Measurements from ENCODE around the gene TOM1L1. TPM values are rescaled to one million over a fixed set of nuclear protein-coding genes. Genes with fewer than 3 reads are reported as not detected.

The TOM1L1 gene, protein sequence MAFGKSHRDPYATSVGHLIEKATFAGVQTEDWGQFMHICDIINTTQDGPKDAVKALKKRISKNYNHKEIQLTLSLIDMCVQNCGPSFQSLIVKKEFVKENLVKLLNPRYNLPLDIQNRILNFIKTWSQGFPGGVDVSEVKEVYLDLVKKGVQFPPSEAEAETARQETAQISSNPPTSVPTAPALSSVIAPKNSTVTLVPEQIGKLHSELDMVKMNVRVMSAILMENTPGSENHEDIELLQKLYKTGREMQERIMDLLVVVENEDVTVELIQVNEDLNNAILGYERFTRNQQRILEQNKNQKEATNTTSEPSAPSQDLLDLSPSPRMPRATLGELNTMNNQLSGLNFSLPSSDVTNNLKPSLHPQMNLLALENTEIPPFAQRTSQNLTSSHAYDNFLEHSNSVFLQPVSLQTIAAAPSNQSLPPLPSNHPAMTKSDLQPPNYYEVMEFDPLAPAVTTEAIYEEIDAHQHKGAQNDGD
- 29.0 TPM for polyA plus RNA-seq (2013, experiment 1 of 2)
- polyA plus RNA-seq (2013, experiment 2 of 2) = 29.5 TPM

DNA sequence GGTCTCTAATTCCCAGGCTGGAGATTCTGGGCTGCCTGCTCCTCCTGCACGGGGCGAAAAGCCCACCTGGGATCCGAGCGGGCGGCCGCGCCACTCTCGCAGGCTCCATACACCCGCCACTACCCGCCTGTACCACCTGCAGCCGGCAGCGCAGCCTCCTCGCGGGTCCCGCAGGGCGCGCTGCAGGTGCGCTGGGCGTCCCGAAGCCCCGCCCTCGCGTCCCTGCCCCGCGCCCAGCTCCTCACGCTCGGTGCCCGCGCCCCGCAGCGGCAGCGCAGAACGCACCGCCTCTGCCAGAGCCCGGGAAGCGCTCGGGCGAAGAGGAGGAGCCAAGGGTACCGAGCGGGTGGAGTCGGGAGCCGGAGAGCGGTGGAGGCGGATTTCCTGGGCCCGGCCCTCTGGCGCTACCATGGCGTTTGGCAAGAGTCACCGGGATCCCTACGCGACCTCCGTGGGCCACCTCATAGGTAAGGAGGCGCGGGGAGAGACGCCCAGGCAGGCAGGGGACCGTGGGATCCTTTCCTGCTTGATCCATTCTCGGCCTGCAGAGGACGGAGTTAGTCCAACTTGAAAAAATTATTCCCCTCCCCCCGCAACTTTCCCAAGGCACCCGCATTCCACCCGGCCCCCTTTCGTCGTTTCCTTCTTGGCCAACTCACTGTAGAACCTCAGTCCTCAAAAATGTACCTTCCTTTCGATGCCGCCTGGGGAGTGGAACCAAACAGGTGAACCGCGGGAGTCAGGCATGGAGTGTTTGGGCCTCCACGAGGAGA, at the start of gene TOM1L1:
TOM1L1 (plus strand) TSS at position 396 of the 773 bp plus-strand sequence; CDS start at position 410, 14 bp downstream.
- peak within 1 kb of the TSS; percentile 80 for H3K18ac ChIP-seq (ENCODE audit: low read length)
- H4K8ac ChIP-seq (ENCODE audit: low read depth, low read length) = peak within 1 kb of the TSS; percentile 21
- peak within 1 kb of the TSS; percentile 61 for H3K4me2 ChIP-seq (ENCODE audit: insufficient read depth, low read length, poor library complexity, severe bottlenecking)
- peaks cover 0 to 10% of the 10 kb centered on the region in 2 donors for H3K36me3 ChIP-seq (replicated peaks in 1 of 2; ENCODE audit: control insufficient read depth in 2 of 2, insufficient read depth in 2 of 2, low read length in 2 of 2)
- H3K79me1 ChIP-seq (ENCODE audit: low read depth, low read length) = peaks cover 3% of the 10 kb centered on the region
- peak within 1 kb of the TSS; percentile 66 for H3K23ac ChIP-seq (ENCODE audit: low read depth, low read length, poor library complexity)
- no peak within 1 kb of the TSS for H2BK120ac ChIP-seq (ENCODE audit: low read depth, low read length)
- no peak within 1 kb of the TSS for H3K4ac ChIP-seq (ENCODE audit: low read length)
- no peak within 1 kb of the TSS for H2BK15ac ChIP-seq (ENCODE audit: low read length)
- WGBS, 2 donors (ENCODE audit: extremely low coverage in 2 of 2, insufficient read length in 2 of 2, insufficient replicate concordance in 1 of 2) = no CpG with 5 or more reads among the region's 67 CpGs
- no peak within 1 kb of the TSS for H3K14ac ChIP-seq (ENCODE audit: low read length)
- H3K27ac ChIP-seq (replicated peaks; ENCODE audit: low read length) = no peak within 1 kb of the TSS
- peaks cover 5 to 7% of the 10 kb centered on the region in 2 donors for H3K4me1 ChIP-seq (ENCODE audit: control insufficient read depth in 2 of 2, insufficient read depth in 1 of 2, low read depth in 1 of 2, low read length in 2 of 2)
- H3K9ac ChIP-seq (ENCODE audit: low read depth, low read length, poor library complexity) = peak within 1 kb of the TSS; percentile 53
- peak within 1 kb of the TSS; percentile 44 for H2AK5ac ChIP-seq (ENCODE audit: low read depth, low read length)
- H2AFZ ChIP-seq (ENCODE audit: low read length) = peak within 1 kb of the TSS; percentile 96
- peak; percentile 69 for DNase-seq (ENCODE audit: low spot score)
- no peaks in the 10 kb centered on the region for H3K9me3 ChIP-seq (replicated peaks in 1 of 2; ENCODE audit: control insufficient read depth in 2 of 2, insufficient read depth in 1 of 2, low read depth in 1 of 2, low read length in 2 of 2)
- H2BK12ac ChIP-seq (ENCODE audit: low read length) = no peak within 1 kb of the TSS
- H3K4me3 ChIP-seq (ENCODE audit: low read length in 2 of 2) = peak within 1 kb of the TSS; percentile 88 to 89
- peaks cover 0 to 29% (median 0%) of the 10 kb centered on the region in 3 experiments for H3K27me3 ChIP-seq (ENCODE audit: control insufficient read depth in 3 of 3, insufficient read depth in 3 of 3, low read depth in 1 of 3, low read length in 3 of 3)
- H2BK5ac ChIP-seq (ENCODE audit: low read length) = no peak within 1 kb of the TSS
- H4K91ac ChIP-seq (ENCODE audit: low read depth, low read length, poor library complexity) = no peak within 1 kb of the TSS

DNA sequence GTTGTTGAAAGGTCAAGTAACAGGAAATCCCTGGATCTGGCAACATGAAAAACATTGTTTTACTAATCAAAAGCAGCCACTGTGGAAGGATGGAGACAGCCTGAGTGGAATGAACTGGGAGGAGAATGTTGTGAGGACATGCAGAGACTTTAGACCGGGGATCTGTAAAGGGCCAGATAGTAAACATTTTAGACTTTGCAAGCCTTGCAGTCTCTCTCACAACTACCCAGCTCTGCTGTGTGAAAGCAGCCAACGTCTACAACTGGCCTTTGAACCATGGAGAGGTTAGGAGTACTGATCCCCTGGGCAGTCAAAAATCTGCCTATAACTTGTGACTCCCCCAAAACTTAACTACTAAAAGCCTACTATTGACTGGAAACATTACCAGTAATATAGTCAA, 41.5 kb upstream of the TOM1L1 start:
- H3K27me3 ChIP-seq (ENCODE audit: control insufficient read depth in 3 of 3, insufficient read depth in 3 of 3, low read depth in 1 of 3, low read length in 3 of 3) = no peaks in the 10 kb centered on the region
- no peak overlapping the region for H3K23ac ChIP-seq (ENCODE audit: low read depth, low read length, poor library complexity)

DNA sequence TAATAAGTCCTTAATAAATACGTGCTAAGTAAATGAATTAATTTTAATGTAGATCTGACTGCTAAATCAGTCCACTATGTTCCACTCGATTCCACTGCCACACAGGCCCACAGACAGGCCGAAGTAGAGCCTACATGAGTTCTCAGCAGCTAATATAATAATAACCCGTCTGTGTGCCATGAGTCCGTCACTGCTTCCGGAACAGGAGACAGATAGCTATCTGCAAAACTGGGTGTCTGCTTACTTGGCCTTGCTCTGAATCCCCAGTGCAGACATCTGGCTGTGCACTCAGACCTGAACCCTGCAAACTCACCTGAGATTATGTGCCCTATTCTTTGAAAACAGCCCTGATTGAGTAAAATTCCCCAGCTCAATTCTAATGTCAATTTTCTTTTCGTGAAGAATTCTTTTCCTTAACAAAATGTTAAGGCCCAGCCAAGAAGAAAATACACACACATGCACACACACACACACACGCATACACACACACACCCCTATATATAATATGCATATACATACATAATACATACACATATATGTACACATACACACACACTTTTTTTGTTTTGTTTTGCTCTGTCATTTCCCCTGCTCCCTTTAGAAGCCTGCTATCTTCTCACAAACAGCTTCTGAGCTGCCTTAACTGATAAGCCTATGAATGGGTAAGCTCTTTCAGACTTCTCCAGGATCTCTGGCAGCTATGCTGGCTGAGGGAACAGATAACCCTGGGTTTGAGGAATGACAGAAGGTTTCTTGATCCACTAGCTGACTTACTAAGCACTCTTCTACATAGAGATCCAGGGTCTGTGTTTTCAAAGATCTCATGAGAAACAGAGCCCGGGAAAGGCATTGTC, 39.8 kb upstream of the TOM1L1 start:
- H3K18ac ChIP-seq (ENCODE audit: low read length) = no peak overlapping the region
- H3K27ac ChIP-seq (replicated peaks; ENCODE audit: low read length) = no peak overlapping the region
- H2BK120ac ChIP-seq (ENCODE audit: low read depth, low read length) = no peak overlapping the region
- H2AFZ ChIP-seq (ENCODE audit: low read length) = no peak overlapping the region
- no peaks in the 10 kb centered on the region for H3K36me3 ChIP-seq (replicated peaks in 1 of 2; ENCODE audit: control insufficient read depth in 2 of 2, insufficient read depth in 2 of 2, low read length in 2 of 2)
- no peak overlapping the region for H4K91ac ChIP-seq (ENCODE audit: low read depth, low read length, poor library complexity)
- H3K14ac ChIP-seq (ENCODE audit: low read length) = no peak overlapping the region
- no peaks in the 10 kb centered on the region for H3K9me3 ChIP-seq (replicated peaks in 1 of 2; ENCODE audit: control insufficient read depth in 2 of 2, insufficient read depth in 1 of 2, low read depth in 1 of 2, low read length in 2 of 2)
- H2BK15ac ChIP-seq (ENCODE audit: low read length) = no peak overlapping the region
- H2BK5ac ChIP-seq (ENCODE audit: low read length) = no peak overlapping the region
- H3K9ac ChIP-seq (ENCODE audit: low read depth, low read length, poor library complexity) = no peak overlapping the region
- H3K23ac ChIP-seq (ENCODE audit: low read depth, low read length, poor library complexity) = no peak overlapping the region
- no peaks in the 10 kb centered on the region for H3K27me3 ChIP-seq (ENCODE audit: control insufficient read depth in 3 of 3, insufficient read depth in 3 of 3, low read depth in 1 of 3, low read length in 3 of 3)
- DNase-seq (ENCODE audit: low spot score) = no peak
- no CpG with 5 or more reads among the region's 9 CpGs for WGBS, 2 donors (ENCODE audit: extremely low coverage in 2 of 2, insufficient read length in 2 of 2, insufficient replicate concordance in 1 of 2)
- H3K4me2 ChIP-seq (ENCODE audit: insufficient read depth, low read length, poor library complexity, severe bottlenecking) = no peak overlapping the region
- H3K79me1 ChIP-seq (ENCODE audit: low read depth, low read length) = no peaks in the 10 kb centered on the region
- no peak overlapping the region for H2BK12ac ChIP-seq (ENCODE audit: low read length)
- H3K4me3 ChIP-seq (ENCODE audit: low read length in 2 of 2) = no peak overlapping the region
- no peak overlapping the region for H2AK5ac ChIP-seq (ENCODE audit: low read depth, low read length)
- no peak overlapping the region for H3K4ac ChIP-seq (ENCODE audit: low read length)
- H4K8ac ChIP-seq (ENCODE audit: low read depth, low read length) = no peak overlapping the region
- H3K4me1 ChIP-seq (ENCODE audit: control insufficient read depth in 2 of 2, insufficient read depth in 1 of 2, low read depth in 1 of 2, low read length in 2 of 2) = no peaks in the 10 kb centered on the region

More for the DNA sequence above, 41.5 kb upstream of the TOM1L1 start:
- H3K4me3 ChIP-seq (ENCODE audit: low read length in 2 of 2) = no peak overlapping the region
- no peak overlapping the region for H2BK12ac ChIP-seq (ENCODE audit: low read length)
- H4K8ac ChIP-seq (ENCODE audit: low read depth, low read length) = no peak overlapping the region
- no peak overlapping the region for H2AK5ac ChIP-seq (ENCODE audit: low read depth, low read length)
- H2AFZ ChIP-seq (ENCODE audit: low read length) = no peak overlapping the region
- no peaks in the 10 kb centered on the region for H3K36me3 ChIP-seq (replicated peaks in 1 of 2; ENCODE audit: control insufficient read depth in 2 of 2, insufficient read depth in 2 of 2, low read length in 2 of 2)
- H4K91ac ChIP-seq (ENCODE audit: low read depth, low read length, poor library complexity) = no peak overlapping the region
- no peak overlapping the region for H3K18ac ChIP-seq (ENCODE audit: low read length)
- no peak for DNase-seq (ENCODE audit: low spot score)
- no peak overlapping the region for H3K4ac ChIP-seq (ENCODE audit: low read length)
- no peaks in the 10 kb centered on the region for H3K4me1 ChIP-seq (ENCODE audit: control insufficient read depth in 2 of 2, insufficient read depth in 1 of 2, low read depth in 1 of 2, low read length in 2 of 2)
- no peak overlapping the region for H2BK5ac ChIP-seq (ENCODE audit: low read length)
- H3K79me1 ChIP-seq (ENCODE audit: low read depth, low read length) = no peaks in the 10 kb centered on the region
- H2BK15ac ChIP-seq (ENCODE audit: low read length) = no peak overlapping the region
- H3K27ac ChIP-seq (replicated peaks; ENCODE audit: low read length) = no peak overlapping the region
- no peak overlapping the region for H3K4me2 ChIP-seq (ENCODE audit: insufficient read depth, low read length, poor library complexity, severe bottlenecking)
- WGBS, 2 donors (ENCODE audit: extremely low coverage in 2 of 2, insufficient read length in 2 of 2, insufficient replicate concordance in 1 of 2) = no CpG with 5 or more reads among the region's 2 CpGs
- H3K9me3 ChIP-seq (replicated peaks in 1 of 2; ENCODE audit: control insufficient read depth in 2 of 2, insufficient read depth in 1 of 2, low read depth in 1 of 2, low read length in 2 of 2) = no peaks in the 10 kb centered on the region
- no peak overlapping the region for H3K9ac ChIP-seq (ENCODE audit: low read depth, low read length, poor library complexity)
- no peak overlapping the region for H2BK120ac ChIP-seq (ENCODE audit: low read depth, low read length)
- no peak overlapping the region for H3K14ac ChIP-seq (ENCODE audit: low read length)

All from neuronal stem cell (in vitro differentiated cells).